GM11168 (cell line): ENCODE data around the gene USP13.

Experiments used
- in situ Hi-C: fragments of 300-500 bp; cut with MboI; formaldehyde crosslinking; loops from one replicate; pipeline ENCODE4 v1.12.0; 2022; ENCODE audit warnings: low sequenced_read_pairs; ENCODE audit not compliant: unreplicated experiment

The USP13 gene

DNA sequence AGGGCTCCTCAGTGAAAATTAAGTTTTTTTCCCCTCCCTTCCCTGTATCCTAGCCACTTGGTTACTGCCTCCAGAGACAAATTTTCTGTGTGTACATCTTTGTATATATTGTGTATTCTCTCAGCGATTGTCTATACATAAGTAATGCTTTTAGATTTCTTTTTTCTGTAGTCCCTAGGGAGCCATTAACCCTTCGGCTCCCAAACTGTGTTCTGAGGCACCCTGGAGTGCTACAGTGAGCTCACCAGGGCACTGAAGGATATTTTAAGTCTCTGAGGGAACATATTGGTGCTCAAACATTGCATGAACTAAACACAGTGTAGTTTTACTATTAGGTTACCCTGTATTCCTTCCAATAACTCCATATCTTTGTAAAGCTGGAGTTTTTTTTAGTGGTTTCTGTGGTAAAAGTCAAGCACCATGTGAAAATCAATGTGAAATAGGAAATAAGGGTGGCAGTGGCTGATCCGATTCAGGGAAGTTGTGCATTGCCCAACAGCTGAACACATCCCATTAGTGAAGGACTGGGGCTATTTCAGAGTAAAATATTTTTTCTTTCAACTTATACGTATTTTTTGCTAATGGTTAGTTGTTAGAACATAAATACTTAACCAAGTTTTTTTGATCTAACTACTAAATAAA, 43.0 kb downstream of the USP13 start:
- in situ Hi-C loops = no loop called here

DNA sequence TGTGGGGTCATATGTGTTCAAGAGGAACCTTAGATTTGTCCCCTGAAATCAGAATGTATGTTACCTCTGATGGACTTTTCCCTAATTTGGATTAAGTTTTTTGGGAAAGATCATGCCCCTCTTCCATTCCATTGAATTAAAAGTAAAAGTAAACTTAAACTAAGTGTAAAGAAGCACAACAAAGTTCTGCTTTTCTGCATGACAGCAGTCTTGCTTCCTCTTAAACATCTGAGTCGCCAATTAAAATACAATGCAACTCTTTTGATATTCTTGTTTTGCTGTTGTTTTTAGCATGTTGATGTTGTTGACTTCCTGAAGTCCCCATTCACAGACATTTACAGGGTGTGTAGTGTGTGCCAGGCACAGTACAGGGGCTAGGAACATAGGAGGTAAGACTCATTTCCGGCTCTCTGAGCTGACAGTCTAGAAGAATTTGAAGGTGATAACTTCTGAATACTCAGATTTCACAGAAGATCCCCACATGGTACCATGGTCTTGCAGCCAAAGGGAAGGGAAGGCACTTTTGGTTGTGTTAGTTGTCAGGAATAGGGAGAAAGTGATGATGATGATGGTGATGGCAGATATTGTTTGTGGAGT, 45.0 kb downstream of the USP13 start:
- in situ Hi-C loops = no loop called here

DNA sequence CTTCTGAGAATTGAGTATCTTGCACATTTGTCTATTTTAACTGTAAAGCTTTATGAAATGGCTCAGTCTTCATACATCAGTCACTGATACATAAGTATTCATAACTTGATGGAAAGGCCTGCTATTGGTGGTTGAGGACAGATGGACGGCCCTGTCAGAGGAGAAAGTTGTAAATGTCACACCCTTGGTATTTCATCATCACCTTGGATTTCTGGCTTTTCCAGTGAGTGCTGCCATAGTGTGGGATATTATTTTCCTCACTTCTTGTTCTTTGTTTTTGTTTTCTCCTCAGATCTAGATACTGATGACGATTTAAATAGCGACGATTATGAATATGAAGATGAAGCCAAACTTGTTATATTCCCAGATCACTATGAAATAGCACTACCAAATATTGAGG, 47.9 kb downstream of the USP13 start:
- in situ Hi-C loops = no loop called here

DNA sequence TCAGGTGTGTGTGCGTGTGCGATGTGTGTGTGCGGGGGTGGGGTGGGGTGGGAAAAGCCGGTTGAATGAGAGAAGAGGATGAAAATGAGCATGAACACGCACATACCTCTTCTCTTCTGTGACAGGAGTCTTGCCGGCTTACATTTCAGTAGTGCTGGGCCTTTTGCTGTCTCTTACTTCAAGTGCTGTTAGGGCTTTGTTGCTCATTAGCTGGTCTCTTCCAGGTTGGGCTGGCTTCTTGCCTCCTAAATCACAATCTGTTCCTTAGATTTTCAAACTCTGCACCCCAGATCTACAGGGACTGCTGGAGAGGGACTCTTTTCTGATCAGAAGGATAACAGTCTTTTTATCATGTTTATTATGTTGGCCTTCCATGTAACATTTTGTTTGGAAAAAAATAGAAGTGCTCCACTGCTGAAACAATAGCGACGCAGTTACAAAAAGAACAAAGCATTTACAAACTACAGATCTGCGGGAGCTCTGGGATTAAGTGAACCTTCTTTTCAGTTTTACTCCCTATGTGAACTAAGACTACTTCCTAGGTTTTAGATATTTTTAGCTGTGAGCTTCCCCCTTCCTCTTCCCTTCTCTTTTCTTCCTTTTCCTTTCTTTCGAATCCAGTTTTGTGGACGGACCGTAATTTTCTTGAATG, 48.5 kb downstream of the USP13 start:
- in situ Hi-C loops = no loop called here

DNA sequence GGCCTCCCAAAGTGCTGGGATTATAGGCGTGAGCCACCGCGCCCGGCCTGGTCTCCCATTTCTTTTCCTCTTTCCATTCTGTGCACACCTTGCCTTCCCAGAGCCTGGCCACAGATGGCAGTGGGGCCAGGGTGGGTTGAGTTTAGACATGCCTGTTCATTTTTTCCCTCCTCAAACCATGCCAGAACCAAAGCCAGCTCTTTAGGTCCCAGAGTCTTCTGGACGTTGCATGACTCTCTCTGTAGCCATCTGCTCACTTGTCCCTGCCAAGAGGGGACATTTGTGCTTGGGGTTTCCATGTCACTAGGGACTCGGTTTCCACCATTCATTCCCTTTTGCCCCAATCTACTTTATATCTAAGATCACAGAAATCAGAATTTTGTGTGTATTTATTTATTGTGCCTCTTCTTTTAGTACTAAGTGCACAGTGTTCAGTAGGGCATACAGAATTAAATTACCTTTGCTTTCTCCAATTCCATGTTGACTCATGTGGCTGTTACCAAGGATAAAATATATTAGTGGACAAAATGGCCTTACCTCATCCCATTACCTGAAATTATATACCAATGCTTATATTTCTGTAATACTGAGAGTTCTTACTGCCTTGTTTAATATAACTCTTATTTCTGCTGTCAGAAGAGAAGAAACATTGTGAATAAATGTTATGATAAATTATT, 49.6 kb downstream of the USP13 start:
- in situ Hi-C loops = no loop called here

DNA sequence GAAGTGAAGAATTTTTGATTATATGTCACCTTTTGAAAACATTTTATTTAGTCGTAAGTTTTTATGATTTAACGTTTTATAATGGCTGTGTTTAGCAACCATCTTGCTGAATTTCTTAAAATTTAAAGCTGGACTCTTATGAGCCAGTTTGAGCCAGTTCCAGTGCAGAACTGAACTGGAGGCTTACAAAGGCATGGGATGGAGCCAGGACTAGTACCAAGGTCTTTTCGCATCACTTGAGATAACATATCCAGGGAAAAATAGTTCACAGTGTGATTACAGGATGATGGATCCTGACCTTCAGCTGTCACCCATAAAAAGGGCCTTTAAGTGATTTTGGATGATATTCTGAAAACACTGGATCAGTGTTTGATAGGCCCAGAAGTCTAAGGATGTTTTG, 51.0 kb downstream of the USP13 start:
- in situ Hi-C loops = no loop called here

DNA sequence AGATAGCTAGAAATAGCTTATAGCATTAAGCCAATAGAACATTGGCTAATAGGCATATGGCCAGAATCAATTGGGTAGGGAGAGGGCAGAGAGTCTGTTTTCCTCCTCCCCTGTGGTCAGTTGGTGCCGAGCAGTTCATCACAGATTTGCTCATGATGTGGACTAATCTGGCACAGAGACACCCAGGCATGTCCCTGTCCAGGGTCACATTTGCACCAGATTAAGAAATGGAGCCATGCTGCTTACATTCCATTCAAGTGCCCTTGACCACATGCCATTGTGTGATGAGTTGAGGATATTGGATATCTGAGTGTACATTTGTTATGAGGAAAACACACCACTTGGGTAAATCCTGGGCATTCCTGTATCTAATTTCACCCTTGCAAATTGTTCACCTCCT, 53.4 kb downstream of the USP13 start:
- in situ Hi-C loops = no loop called here

DNA sequence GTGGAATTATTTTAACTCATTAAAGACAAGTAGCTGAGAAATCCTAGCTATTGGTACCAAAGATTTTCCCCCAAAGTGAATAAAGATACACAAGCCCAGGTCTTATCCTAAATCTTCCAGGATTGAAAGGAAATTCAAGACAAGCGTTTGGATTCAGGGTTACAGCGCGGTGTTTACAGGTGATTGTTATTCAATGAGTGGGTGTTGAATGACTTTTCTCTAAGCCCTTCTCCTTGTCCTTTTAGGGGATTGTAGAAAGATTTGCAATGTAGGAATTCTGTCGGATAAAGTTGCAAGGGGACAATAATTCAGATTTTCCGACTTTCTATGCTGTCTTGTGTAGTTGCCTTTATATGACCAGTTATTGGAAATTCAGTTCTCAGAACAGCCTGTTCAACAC, 57.2 kb downstream of the USP13 start:
- in situ Hi-C loops = no loop called here

DNA sequence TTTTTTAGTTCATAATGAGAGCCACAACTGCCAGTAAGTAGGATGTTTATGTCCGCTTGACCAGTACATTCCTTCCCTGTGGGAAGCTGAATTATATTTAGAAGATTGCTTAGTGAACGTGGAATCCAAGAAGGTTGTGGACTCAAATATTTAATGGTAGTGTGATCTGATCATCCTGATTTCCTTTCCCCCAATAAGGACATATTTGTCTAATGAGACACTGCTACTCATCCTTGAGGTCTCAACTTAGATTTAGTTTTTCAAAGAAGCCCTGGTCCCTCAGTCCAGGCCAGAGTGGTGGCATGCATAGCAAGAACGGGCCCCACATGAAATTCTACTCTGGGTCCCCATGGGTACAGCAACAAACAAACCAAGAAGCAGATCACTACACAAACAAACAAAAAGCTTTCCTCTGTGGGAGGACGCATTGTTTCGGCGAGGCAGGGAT, 60.8 kb downstream of the USP13 start:
- in situ Hi-C loops = no loop called here

DNA sequence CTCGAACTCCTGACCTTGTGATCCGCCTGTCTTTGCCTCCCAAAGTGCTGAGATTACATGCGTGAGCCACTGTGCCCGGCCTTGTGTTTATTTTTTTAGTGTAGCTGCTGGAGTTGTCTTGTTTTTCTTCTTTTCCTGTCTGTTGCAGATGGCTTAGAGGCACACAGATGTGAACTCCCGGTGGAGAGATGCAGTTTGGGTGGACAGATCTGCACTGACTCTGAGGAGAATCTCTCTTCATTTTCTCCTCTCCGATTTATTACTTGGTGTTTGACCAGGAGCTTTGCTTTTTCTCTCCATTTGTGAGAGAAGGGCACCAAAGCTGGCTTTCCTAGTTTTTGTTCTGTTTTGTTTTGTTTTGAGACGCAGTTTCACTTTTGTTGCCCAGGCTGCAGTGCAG, 62.7 kb downstream of the USP13 start:
- in situ Hi-C loops = no loop called here

DNA sequence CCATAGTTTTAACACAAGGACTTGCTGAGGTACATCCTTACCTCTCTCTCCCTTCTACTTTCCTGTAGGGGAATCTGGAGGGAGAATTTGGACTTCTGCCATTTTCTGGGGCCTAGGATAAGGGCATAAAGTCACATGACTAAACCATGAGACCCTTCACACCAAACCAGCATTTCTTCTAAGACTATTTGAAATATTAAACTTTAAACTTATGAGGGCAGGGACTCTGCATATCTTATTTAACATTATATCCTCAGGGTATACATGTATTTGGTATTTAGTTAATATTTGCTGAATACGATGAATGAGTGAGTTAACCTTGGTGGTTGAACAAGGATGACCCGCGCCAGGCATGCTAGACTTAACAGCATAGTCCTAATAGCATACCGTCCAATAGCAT, 63.4 kb downstream of the USP13 start:
- in situ Hi-C loops = no loop called here

DNA sequence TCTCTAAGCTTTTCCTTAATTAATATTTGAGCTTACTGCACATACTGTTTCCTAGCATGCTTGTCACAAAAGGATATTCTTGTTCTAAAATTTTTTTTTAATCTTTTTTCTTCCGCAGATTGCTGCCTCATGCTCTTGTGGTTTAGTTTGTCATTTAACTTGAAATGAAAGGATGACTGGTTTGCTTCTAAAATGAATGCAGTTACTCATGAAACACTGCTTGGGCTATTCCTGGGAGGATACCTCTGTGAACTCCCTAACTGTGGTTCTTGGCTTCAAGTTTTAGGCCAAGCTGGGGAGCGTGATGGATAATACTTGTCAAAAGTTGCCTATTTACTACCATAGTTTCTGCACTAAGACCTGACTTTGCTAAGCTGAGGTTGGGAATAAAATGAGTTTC, 64.0 kb downstream of the USP13 start:
- in situ Hi-C loops = no loop called here

DNA sequence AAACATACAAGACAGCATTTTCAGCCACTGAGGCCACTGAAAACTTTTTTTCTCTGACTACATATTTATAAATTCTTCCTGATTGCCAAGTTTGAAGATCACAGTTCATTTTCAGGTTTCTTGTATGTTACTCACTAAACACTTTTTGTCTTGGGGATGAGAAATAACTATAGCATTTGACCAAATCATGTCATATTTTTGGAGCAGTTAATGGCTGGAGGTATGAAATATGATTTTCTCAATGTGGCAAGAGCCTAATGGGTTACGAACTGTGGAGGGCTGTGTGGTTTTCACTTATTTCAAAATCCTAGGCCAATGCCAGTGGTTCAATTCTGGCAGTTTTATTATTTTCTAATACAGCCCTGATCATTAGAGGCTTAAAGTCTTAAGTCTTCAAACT, 64.4 kb downstream of the USP13 start:
- in situ Hi-C loops = no loop called here

DNA sequence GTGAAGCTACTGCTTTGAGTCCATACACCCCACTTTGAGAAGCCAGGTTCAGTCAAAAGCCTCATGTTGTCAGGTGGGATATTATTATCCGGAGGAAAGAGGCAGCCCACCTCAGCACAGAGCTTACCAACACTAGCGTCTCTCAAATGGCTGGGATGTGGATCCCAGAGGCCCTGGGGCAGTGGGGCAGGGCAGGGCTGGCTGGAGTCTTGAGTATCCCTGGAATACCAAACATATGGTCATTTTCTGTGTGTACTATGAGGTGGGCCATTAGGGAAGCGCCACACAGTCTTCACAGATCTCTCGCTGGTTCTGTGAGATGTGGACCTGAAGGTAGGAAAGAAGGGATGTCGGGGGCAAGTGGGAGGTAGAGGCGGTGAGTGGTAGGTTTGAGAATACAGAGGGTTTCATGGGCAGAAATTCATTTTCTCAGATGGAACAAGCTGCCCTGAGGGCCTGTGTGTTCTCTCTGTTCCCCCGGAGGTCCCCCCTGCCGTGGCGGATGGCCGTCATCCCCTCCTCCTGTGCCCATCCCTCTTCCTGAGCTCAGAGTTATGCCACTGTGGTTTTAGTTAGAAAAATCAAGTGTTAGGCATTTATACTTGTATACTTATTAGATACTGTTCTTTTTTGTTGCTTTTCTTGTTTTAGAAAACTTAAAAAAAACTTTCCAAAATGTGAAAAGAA, 66.4 kb downstream of the USP13 start:
- in situ Hi-C loops = no loop called here

DNA sequence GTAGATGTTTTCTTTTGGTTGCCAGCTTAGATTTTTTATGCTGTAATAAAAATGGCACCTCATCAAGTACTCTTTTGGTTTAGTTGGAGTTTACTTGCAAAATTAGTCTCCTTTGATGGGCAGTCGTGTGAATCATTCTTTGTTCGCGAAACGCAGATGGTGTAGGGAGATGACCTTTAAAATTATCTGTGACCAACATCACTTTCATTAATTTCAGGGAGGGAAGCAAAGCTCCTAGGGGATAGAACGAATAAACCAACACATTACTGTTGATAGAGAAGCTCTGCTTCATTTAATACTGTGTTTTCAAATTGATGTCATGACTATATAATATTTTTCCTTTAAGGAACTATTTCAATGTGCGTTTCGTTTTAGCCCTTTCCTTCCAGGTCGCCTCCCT, 67.4 kb downstream of the USP13 start:
- in situ Hi-C loops = no loop called here

DNA sequence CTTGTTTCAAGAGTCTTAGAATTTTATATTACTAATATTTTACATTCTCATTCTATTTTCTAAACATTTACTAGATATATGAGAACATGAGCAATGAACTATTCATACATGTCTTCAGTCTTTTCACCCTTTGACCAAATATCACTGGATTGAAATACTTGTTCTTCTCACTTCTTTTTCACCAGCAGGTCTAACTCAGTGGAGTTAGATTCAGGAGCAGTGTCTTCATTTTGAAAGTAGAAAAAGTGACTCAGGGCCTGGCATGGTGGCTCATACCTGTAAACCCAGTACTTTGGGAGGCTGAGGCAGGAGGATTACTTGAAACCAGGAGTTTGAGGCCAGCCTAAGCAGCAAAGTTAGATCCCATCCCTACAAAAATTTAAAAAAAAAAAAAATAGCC, 70.8 kb downstream of the USP13 start:
- in situ Hi-C loops = no loop called here

DNA sequence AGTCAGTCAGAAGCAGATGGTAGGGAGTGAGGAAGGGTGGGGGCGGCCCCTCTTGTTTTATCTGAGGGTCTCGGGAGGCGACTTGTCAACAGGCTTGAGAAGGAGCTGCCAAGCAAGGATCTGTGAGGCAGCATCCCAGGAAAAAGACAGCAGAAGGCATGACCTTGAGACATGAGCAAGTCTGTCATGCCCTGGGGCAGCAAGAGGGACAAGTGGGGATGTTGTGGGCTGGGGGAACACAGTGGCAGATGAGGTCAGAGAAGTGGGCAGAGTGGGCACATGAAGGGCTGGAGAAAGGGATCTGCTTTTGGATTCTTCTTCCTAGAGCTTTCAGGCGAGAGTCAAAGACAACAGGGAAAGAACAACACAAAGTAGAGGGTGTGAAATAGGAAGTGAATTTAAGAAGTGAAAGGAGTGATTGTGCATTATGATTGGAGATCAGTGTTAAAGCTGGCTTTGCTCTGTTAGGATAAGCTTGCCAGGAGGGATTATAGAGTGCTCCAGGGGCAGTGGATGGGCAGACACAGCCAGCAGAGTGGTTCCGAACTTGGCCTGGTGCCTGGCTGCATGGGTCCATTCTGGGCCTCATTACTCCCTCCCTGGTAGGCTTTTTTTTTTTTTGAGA, 73.3 kb downstream of the USP13 start:
- in situ Hi-C loops = no loop called here

DNA sequence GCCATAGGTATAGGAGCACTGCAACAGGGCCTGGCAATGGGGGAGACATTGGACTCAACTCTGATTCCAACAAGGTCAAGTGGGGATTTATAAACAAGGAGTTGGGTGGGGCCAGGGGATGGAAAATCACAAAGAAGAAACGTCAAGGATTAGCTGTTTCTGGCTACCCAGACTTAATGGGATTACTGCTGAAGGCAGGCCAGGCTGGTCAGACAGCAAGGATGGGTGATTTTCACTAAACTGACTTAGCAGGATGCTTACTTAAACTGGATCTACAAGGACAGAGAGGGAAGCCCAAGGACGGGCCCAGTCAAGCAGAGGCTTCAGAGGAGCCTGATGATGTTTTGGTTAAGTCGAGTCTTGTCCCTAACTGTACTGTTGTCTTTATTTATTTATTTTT, 76.2 kb downstream of the USP13 start:
- in situ Hi-C loops = no loop called here

DNA sequence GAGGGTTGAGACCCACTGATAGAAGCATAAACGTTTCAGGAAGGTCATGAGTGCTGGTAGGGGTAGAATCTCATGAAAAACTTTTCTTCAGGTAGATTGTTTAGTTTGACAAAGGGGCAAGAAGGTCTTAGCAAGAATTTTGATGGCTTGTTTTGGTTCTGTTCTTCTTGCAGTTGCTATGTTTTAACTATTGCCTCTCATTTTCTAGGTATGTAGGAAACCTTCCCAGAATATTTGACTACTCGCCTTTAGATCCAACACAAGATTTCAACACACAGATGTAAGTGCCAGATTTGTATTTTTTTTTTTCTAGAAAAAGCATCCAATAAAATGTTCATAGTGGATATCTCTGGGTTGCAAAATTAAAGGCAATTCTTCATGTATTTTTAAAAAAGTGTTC, 77.1 kb downstream of the USP13 start:
- in situ Hi-C loops = no loop called here

DNA sequence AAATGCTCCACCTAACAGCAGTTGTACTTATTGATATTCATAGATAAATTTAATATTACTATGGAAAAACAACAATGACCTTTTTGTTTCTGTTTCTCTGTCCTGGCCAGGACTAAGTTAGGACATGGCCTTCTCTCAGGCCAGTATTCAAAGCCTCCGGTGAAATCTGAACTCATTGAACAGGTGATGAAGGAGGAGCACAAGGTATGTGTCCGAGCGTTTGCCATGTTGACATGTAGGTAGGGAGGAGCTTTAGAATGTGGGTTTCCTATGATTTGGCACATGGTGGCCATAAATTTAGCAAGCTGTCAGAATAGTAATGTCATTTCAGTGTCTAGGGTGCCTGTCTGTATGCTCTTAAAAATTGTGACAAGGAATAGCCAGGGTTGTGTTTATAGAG, 77.7 kb downstream of the USP13 start:
- in situ Hi-C loops = no loop called here
